Upper lobe of left lung (tissue), 4 donors: Measurements from ENCODE around the gene SLC51B.

Source experiments
- CTCF ChIP-seq, 6 experiments: fragments of 450-650 bp in 4 of 6; fragments of 200-600 bp in 2 of 6; sonication (generic) in 2 of 6; IDR thresholded peaks; one replicate each; pipeline ENCODE4 v1.5.1; 2016 to 2019; ENCODE audit warnings: antibody characterized with exemption in 6 of 6
- EP300 ChIP-seq, 4 donors: sonication (generic); formaldehyde crosslinking; IDR thresholded peaks; one replicate each; pipeline ENCODE4 v1.5.1; 2017; ENCODE audit warnings: antibody characterized with exemption in 4 of 4, control low read depth in 2 of 4
- POLR2A ChIP-seq, 4 donors: fragments of 450-650 bp; IDR thresholded peaks; one replicate each; pipeline ENCODE4 v1.5.1; 2016 to 2017; ENCODE audit warnings: antibody characterized with exemption in 4 of 4, mild to moderate bottlenecking in 2 of 4

- TF ChIP-seq POLR2A (IDR thresholded peaks at IDR 0.05) (no peak), EP300 (IDR thresholded peaks at IDR 0.05) (no peak), CTCF (IDR thresholded peaks at IDR 0.05) (no peak)
These were observed 14.2 kb downstream of the SLC51B start for GRCh38 chr15:65059369-65059750.
